GM18873 (cell line): ENCODE measurements around the gene KCTD2.
"Not testable (repeated sequence)": the region's sequence is repeated elsewhere in the genome, so short reads cannot be mapped to it uniquely, and the experiment has no call there.

Source experiments
- ATAC-seq: cut with Tn5 transposase; IDR thresholded peaks from one replicate; pipeline ENCODE4 v1.9.1; 2021; ENCODE audit warnings: mild to moderate bottlenecking, moderate library complexity, moderate number of reproducible peaks; ENCODE audit not compliant: unreplicated experiment, low FRiP score

KCTD2 gene

GRCh38 chr17:75019710-75020109, 27.3 kb upstream of the KCTD2 start:
- ATAC-seq: no peak

- no peak for ATAC-seq
Observed at GRCh38 chr17:75020331-75021110, 26.5 kb upstream of the KCTD2 start.

- no peak for ATAC-seq
Observed at GRCh38 chr17:75024686-75025397, 22.2 kb upstream of the KCTD2 start.

DNA sequence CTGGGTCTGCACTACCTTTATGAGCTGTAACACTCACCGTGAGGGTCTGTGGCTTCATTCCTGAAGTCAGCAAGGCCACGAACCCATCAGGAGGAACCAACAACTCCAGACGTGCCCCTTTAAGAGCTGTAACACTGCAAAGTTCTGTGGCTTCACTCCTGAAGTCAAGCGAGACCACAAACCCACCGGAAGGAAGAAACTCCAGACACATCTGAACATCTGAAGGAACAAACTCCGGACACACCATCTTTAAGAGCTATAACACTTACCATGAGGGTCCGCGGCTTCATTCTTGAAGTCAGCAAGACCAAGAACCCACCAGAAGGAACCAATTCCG, 21.7 kb upstream of the KCTD2 start:
- ATAC-seq: not testable (repeated sequence)

- not testable (repeated sequence) for ATAC-seq
Observed at GRCh38 chr17:75026650-75027049, 20.4 kb upstream of the KCTD2 start.

- no peak for ATAC-seq
Observed at GRCh38 chr17:75030161-75030560, 16.9 kb upstream of the KCTD2 start.

- ATAC-seq: no peak
Observed at GRCh38 chr17:75031972-75032719, 14.9 kb upstream of the KCTD2 start.

DNA sequence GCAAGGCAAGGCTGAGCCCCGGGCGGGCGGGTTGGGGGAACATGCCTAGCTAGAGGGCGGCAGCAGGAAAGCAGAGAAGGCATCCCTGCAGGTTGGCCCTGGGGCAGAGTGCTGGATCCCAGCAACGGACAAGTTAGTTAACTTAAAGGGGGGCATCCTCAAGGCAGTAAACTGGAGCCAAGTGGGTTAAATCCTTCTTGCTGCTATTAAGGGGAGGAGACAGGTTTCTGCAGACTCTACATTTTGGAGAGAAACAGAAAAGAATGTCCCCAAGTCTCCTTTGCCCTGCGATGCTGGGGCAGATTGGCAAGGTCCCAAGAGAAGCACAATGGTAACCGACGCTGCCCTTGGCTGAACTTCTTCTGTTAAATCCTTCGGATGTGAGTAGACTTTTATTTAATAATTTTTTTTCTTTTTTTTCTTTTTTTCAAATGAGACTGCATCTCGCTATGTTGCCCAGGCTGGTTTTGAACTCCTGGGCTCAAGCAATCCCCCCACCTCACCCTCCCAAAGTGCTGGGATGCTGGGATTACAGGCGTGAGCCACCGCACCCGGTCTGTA, 14.2 kb upstream of the KCTD2 start:
- no peak for ATAC-seq

GRCh38 chr17:75033346-75034235, 13.4 kb upstream of the KCTD2 start:
- ATAC-seq: no peak

DNA sequence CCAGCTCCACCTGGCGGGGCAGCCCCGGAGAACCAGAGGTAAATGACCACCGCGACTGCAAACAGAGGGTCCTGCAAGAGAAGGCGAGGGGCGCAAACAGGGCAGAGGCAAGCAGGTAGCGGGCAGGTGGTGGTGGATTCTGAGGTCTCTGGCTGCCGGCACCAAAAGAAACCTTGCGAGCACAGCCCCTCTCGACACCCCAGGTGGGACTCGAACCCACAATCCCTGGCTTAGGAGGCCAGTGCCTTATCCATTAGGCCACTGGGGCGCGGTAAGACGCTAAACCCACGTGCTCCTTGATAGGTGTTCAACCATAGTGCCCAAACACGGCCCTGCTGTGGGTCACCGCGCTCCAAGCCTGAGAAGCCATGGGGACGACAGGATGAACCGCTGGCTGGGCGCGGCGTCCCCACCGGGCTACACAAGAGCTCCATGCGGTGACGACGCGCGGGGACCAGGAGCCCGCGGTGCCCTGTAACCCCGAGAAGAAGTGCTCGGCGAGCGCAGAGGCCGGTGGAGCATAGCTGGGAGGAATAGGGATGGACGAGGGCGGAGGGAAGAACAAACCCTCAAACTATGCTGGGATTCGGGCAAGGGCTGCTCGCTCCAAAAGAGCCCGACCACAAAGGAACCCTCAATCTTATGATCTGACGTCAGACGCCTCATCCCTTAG, 12.7 kb upstream of the KCTD2 start:
- ATAC-seq: no peak

GRCh38 chr17:75036643-75037268, 10.3 kb upstream of the KCTD2 start:
- no peak for ATAC-seq

DNA sequence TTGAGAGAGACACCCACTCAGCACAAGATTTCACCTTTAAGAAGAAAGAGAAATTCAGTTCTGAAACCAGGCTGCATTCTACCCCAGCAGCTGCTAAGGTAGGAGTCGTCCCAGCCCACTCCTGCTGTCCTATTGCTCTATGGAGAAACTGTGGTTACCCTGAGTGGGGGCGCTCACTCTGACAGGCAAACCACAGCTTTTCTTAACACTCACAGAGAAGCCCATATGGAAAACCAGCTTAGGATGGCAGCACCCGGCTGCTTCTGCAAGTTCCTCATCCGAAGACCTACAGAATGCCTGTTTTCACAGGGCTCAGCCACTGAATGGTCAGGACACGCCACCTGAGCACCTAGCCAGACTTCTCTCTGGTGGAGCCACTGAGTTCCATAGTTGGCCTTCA, 7.8 kb upstream of the KCTD2 start:
- no peak for ATAC-seq

- ATAC-seq: no peak
Observed at GRCh38 chr17:75041656-75042280, 5.3 kb upstream of the KCTD2 start.

DNA sequence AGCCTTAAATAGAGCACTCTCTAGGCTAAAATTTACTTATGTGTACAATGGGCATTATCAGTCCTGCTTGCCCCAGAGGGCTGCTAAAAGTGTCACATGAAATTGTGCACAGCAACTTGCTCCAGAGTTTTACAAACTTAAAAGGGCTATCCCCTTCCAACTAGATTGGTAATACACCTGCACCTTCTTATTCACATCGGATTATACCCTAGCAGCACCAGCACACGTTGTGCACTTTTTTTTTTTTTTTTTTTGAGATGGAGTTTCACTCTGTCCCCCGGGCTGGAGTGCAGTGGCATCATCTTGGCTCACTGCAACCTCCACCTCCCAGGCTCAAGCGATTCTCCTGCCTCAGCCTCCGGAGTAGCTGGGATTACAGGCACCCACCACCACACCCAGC, 3.2 kb upstream of the KCTD2 start:
- ATAC-seq: not testable (repeated sequence)

- ATAC-seq: no peak
Observed at GRCh38 chr17:75044716-75045115, 2.3 kb upstream of the KCTD2 start.

DNA sequence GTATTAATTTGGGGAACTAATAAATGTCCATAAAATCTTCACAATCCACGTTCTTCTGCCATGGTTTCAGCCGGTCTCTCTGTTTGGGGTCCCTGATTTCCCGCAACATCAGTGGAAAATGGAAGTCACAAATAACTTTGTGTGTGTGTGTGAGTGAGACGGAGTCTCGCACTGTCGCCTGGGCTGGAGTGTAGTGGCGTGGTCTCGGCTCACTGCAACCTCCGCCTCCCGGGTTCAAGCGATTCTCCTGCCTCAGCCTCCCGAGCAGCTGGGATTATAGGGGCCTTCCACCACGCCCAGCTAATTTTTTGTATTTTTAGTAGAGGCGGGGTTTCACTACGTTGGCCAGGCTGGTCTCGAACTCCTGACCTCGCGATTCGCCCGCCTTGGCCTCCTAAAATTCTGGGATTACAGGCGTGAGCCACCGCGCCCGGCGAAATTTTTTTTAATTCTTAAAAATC, 1.0 kb upstream of the KCTD2 start:
- not testable (repeated sequence) for ATAC-seq

GRCh38 chr17:75047398-75048098, 523 bp downstream of the KCTD2 start:
- no peak for ATAC-seq
